GM18498 (cell line): ENCODE data around the gene CUBN.

Source experiments
- ATAC-seq: cut with Tn5 transposase; IDR thresholded peaks from one replicate; pipeline ENCODE4 v1.9.1; 2021; ENCODE audit warnings: mild to moderate bottlenecking, moderate library complexity; ENCODE audit not compliant: unreplicated experiment

The CUBN gene

GRCh38 chr10:17109475-17110207 lies 20.0 kb downstream of the CUBN start:
- ATAC-seq, result no peak

GRCh38 chr10:17109046-17109445 lies 20.6 kb downstream of the CUBN start:
- ATAC-seq, result no peak

- ATAC-seq, result no peak
Observed at GRCh38 chr10:17106991-17107390, 22.6 kb downstream of the CUBN start.

- ATAC-seq, result no peak
Observed at GRCh38 chr10:17101910-17102266, 27.7 kb downstream of the CUBN start.

- ATAC-seq, result no peak
Observed at GRCh38 chr10:17101257-17101909, 28.2 kb downstream of the CUBN start.

- no peak for ATAC-seq
Observed at GRCh38 chr10:17100586-17100985, 29.0 kb downstream of the CUBN start.

- ATAC-seq, result no peak
Observed at GRCh38 chr10:17098012-17098411, 31.6 kb downstream of the CUBN start.

GRCh38 chr10:17094844-17095243 lies 34.8 kb downstream of the CUBN start:
- no peak for ATAC-seq

GRCh38 chr10:17092986-17093803 lies 36.4 kb downstream of the CUBN start:
- no peak for ATAC-seq

- no peak for ATAC-seq
Observed at GRCh38 chr10:17092216-17092944, 37.2 kb downstream of the CUBN start.

- ATAC-seq, result no peak
Observed at GRCh38 chr10:17088118-17088806, 41.3 kb downstream of the CUBN start.

GRCh38 chr10:17086865-17087367 lies 42.7 kb downstream of the CUBN start:
- no peak for ATAC-seq

- no peak for ATAC-seq
Observed at GRCh38 chr10:17085011-17085725, 44.4 kb downstream of the CUBN start.

- no peak for ATAC-seq
Observed at GRCh38 chr10:17084258-17084657, 45.4 kb downstream of the CUBN start.

GRCh38 chr10:17081431-17081830 lies 48.2 kb downstream of the CUBN start:
- ATAC-seq, result no peak

- ATAC-seq, result no peak
Observed at GRCh38 chr10:17077890-17078289, 51.7 kb downstream of the CUBN start.

- no peak for ATAC-seq
Observed at GRCh38 chr10:17077346-17077781, 52.2 kb downstream of the CUBN start.

GRCh38 chr10:17076626-17077345 lies 52.8 kb downstream of the CUBN start:
- no peak for ATAC-seq
